Upper lobe of right lung (tissue), 1 donor: ENCODE measurements around the gene HS3ST5. TPM values are rescaled to one million over a fixed set of nuclear protein-coding genes. Genes with fewer than 3 reads are reported as not detected.

Experiments
- ATAC-seq: fragments of 200-7000 bp; cut with Tn5 transposase; one replicate; pipeline ENCODE4 v1.9.1; 2020; ENCODE audit warnings: mild to moderate bottlenecking, moderate library complexity
- DNase-seq: peaks from one replicate; pipeline ENCODE4 v3.0.0-alpha.2; 2020
- H3K27ac ChIP-seq: fragments of 200-600 bp; one replicate; pipeline ENCODE4 v1.8.0; 2022
- H3K27me3 ChIP-seq: fragments of 200-600 bp; one replicate; pipeline ENCODE4 v1.8.0; 2022; ENCODE audit warnings: mild to moderate bottlenecking
- H3K36me3 ChIP-seq: fragments of 200-600 bp; one replicate; pipeline ENCODE4 v1.8.0; 2022
- H3K4me1 ChIP-seq: fragments of 200-600 bp; one replicate; pipeline ENCODE4 v1.8.0; 2022
- H3K4me3 ChIP-seq: fragments of 200-600 bp; one replicate; pipeline ENCODE4 v1.8.0; 2022; ENCODE audit warnings: mild to moderate bottlenecking
- H3K9me3 ChIP-seq: fragments of 200-600 bp; one replicate; pipeline ENCODE4 v1.8.0; 2022
- intact Hi-C: fragments of 100-400 bp; cut with DNase I; formaldehyde crosslinking; loops from one replicate; pipeline ENCODE4 v1.11.0; 2022
- total RNA-seq: library from RNA; stranded (reverse); fragmentation: NEBNext Ultra II Directional; extraction: Animal tissue kit (Norgen Biotek cat#: 25700); gene quantifications from one replicate; pipeline ENCODE4 v1.2.1, GENCODE V29; 2021
- TF ChIP-seq, protein P1 (sequence below): fragments of 200-600 bp; IDR thresholded peaks from one replicate; pipeline ENCODE4 v1.8.0; 2022; ENCODE audit warnings: antibody characterized with exemption
- donor health status: DM: no; HTN: yes; CAD: no; lungs with severe emphysema.

The HS3ST5 gene
- total RNA-seq, 1 donor from 2014 or later: not detected

DNA sequence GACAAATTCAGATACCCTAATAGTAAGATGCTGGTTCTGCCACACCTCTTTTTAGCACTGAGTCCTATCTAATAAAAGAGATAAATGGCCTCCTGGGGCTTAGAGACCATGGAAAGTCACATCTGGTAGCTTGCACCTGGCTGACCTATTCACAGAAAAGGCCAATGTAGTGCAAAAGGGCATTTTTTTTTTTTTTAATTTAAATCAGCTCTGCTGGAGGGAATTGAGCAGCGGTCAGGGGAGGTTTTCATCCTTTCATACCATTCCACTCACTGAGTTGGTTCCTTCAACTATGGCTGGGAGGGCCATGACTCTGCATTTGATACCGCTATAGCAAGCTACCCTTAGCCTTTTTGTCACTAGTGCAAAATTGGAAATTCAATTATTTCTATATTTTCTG, 20.1 kb upstream of the HS3ST5 start:
- H3K9me3 ChIP-seq: no peaks in the 10 kb centered on the region
- no peak for DNase-seq
- H3K4me1 ChIP-seq: no peaks in the 10 kb centered on the region
- no peak overlapping the region for H3K27ac ChIP-seq
- H3K36me3 ChIP-seq: no peaks in the 10 kb centered on the region
- intact Hi-C loops: no loop called here
- H3K27me3 ChIP-seq: no peaks in the 10 kb centered on the region
- TF ChIP-seq, protein P1, sequence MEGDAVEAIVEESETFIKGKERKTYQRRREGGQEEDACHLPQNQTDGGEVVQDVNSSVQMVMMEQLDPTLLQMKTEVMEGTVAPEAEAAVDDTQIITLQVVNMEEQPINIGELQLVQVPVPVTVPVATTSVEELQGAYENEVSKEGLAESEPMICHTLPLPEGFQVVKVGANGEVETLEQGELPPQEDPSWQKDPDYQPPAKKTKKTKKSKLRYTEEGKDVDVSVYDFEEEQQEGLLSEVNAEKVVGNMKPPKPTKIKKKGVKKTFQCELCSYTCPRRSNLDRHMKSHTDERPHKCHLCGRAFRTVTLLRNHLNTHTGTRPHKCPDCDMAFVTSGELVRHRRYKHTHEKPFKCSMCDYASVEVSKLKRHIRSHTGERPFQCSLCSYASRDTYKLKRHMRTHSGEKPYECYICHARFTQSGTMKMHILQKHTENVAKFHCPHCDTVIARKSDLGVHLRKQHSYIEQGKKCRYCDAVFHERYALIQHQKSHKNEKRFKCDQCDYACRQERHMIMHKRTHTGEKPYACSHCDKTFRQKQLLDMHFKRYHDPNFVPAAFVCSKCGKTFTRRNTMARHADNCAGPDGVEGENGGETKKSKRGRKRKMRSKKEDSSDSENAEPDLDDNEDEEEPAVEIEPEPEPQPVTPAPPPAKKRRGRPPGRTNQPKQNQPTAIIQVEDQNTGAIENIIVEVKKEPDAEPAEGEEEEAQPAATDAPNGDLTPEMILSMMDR: no peak
- ATAC-seq: no peak
- no peak overlapping the region for H3K4me3 ChIP-seq

DNA sequence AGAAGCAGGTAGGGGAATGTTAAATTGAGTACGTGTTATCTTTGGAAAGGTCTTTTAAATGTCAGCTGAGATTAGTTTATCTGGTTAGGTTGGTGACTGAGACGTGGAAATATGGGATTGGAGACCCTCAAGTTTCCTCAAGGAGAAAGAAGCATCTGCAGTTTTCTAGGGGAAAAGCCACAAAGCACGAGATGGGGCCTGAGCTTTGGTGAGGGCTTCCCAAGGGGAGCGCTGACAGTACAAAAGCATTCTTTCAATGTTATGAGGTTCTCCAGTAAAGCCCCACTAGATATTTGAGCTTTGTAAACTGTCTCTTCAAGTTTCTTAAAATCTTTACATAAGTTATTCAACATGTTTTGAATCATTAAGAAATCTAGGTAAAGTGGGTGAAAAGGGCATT, 19.6 kb upstream of the HS3ST5 start:
- Histone ChIP-seq H3K27ac (no peak overlapping the region), H3K36me3 (no peaks in the 10 kb centered on the region), H3K4me1 (no peaks in the 10 kb centered on the region), H3K27me3 (no peaks in the 10 kb centered on the region), H3K4me3 (no peak overlapping the region), H3K9me3 (no peaks in the 10 kb centered on the region)
- no peak for ATAC-seq
- intact Hi-C loops: no loop called here
- no peak for DNase-seq
- TF ChIP-seq, protein P1: no peak

DNA sequence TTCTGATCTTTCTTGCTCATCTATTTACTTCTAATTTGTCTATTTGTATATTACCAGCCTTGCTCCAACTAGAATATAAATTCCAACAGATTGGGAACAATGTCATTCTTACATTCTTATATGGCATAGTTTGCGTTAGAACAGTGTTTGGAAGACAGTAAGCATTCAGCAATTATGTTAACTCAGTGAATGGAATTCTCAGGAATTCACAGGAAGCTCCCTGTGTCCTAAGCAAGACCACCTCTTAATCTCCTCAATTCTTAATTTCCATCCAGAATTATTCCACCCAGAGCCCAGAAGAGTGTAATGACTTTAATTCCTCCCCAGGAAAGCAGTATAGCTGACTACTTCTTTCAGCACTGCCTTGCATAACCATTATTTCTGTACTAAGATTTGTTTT, 18.2 kb upstream of the HS3ST5 start:
- no peak overlapping the region for H3K27ac ChIP-seq
- H3K27me3 ChIP-seq: no peaks in the 10 kb centered on the region
- TF ChIP-seq, protein P1: no peak
- H3K9me3 ChIP-seq: no peaks in the 10 kb centered on the region
- ATAC-seq (no peak), DNase-seq (no peak)
- H3K4me3 ChIP-seq: no peak overlapping the region
- no peaks in the 10 kb centered on the region for H3K4me1 ChIP-seq
- intact Hi-C loops: no loop called here
- H3K36me3 ChIP-seq: no peaks in the 10 kb centered on the region

DNA sequence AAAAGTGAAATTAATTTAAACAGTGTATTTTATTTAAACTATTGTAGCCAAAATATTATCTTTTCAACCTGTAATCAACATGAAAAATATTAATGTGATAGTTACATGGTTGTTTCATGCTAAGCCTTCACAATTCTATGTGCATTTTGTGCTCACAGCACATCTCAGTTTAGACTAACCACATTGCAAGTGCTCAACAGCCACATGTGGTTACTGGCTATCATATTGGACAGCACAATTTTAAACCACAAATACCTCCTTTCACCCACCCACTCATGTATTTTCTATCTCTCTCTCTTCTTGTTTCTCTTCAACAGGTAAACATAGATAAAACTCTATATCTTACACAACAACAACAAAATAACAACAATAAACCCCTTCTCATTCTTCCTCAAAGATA, 12.5 kb upstream of the HS3ST5 start:
- no peak for ATAC-seq
- no peak for DNase-seq
- intact Hi-C loops: no loop called here
- Histone ChIP-seq H3K27ac (no peak overlapping the region), H3K4me1 (no peaks in the 10 kb centered on the region), H3K4me3 (no peak overlapping the region), H3K36me3 (no peaks in the 10 kb centered on the region), H3K27me3 (no peaks in the 10 kb centered on the region), H3K9me3 (no peaks in the 10 kb centered on the region)
- TF ChIP-seq, protein P1: no peak

DNA sequence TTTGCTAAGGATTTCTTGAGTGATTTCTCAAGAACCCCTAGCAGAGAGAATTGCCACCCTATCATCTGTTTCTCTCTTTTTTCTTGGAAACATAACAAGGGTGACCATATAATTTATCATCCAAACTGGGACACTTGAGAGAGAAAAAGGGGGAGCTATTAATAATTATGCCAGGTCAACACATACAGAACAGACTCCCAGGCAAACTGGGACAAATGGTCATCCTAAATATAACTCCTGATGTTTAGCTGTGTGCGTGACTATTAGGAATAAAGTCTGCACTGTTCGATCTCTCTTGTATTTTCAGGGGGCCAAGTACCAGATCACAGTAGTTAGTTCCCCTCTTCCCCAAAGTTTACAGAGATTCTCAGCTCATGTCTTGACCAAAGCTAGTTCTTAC, 11.7 kb upstream of the HS3ST5 start:
- Histone ChIP-seq H3K4me3 (no peak overlapping the region), H3K36me3 (no peaks in the 10 kb centered on the region), H3K4me1 (no peaks in the 10 kb centered on the region), H3K27me3 (no peaks in the 10 kb centered on the region), H3K27ac (no peak overlapping the region), H3K9me3 (no peaks in the 10 kb centered on the region)
- DNase-seq: no peak
- ATAC-seq: no peak
- TF ChIP-seq, protein P1: no peak
- intact Hi-C loops: no loop called here

DNA sequence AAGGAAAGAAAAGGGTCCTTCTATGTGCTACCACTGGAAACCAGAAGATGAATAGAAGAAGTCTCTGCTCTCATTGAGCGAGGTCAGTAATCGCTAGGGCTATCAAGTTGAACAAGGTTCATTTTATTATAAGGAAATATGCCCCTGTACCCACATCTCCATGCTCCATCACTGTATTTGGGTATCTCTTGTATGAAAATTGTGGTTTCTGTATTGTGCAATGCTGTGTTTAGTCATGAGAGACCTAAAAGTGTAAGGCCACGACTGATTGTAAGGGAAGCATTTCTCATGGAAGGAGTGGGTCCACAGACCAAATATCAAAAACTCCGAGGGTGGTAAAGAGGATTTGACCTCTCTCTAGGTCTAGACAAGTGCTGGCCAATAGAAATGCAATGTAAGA, 3.6 kb upstream of the HS3ST5 start:
- no peaks in the 10 kb centered on the region for H3K9me3 ChIP-seq
- H3K36me3 ChIP-seq: no peaks in the 10 kb centered on the region
- ATAC-seq (no peak), DNase-seq (no peak)
- no peak overlapping the region for H3K4me3 ChIP-seq
- intact Hi-C loops: no loop called here
- H3K27me3 ChIP-seq: peaks cover 34% of the 10 kb centered on the region
- H3K27ac ChIP-seq: no peak overlapping the region
- no peaks in the 10 kb centered on the region for H3K4me1 ChIP-seq
- TF ChIP-seq, protein P1: no peak
